Measurements from ENCODE around the gene ZBTB1. TPM values are rescaled to one million over a fixed set of nuclear protein-coding genes. Genes with fewer than 3 reads are reported as not detected.

ZBTB1 gene
- total RNA-seq, 1 donor, result 67.7 TPM

- Histone ChIP-seq H3K27me3 (ENCODE audit: insufficient read depth, low read length) (no peaks in the 10 kb centered on the region), H3K4me1 (ENCODE audit: insufficient read depth, low read length) (peaks cover 45% of the 10 kb centered on the region), H3K79me2 (ENCODE audit: insufficient read depth, low read length) (peaks cover 76% of the 10 kb centered on the region), H4K20me1 (ENCODE audit: insufficient read depth, low read length) (peaks cover 44% of the 10 kb centered on the region), H2AFZ (ENCODE audit: low read length) (peak overlapping the region; percentile 35), H3K27ac (ENCODE audit: low read depth, low read length) (peak overlapping the region; percentile 89), H3K4me2 (ENCODE audit: insufficient read depth, low read length) (peak overlapping the region; percentile 97), H3K4me3 (ENCODE audit: insufficient read depth, low read length) (peak overlapping the region; percentile 88), H3K9me3 (ENCODE audit: low read depth, low read length) (no peaks in the 10 kb centered on the region), H3K36me3 (ENCODE audit: insufficient read depth, low read length) (no peaks in the 10 kb centered on the region)
- no peak for TF ChIP-seq CTCF (IDR thresholded peaks at IDR 0.05; ENCODE audit: extremely low read depth, low read depth, low read length)
- peak; percentile 91 for DNase-seq (ENCODE audit: insufficient read length, low spot score, missing footprints)
Observed at GRCh38 chr14:64504897-64505794, 576 bp downstream of the ZBTB1 start.

- Histone ChIP-seq H3K4me1 (ENCODE audit: insufficient read depth, low read length) (peaks cover 42% of the 10 kb centered on the region), H3K27ac (ENCODE audit: low read depth, low read length) (peak overlapping the region; percentile 55), H3K4me2 (ENCODE audit: insufficient read depth, low read length) (peak overlapping the region; percentile 97), H2AFZ (ENCODE audit: low read length) (no peak overlapping the region), H3K79me2 (ENCODE audit: insufficient read depth, low read length) (peaks cover 83% of the 10 kb centered on the region), H3K4me3 (ENCODE audit: insufficient read depth, low read length) (peak overlapping the region; percentile 88), H3K9me3 (ENCODE audit: low read depth, low read length) (no peaks in the 10 kb centered on the region), H3K27me3 (ENCODE audit: insufficient read depth, low read length) (no peaks in the 10 kb centered on the region), H3K36me3 (ENCODE audit: insufficient read depth, low read length) (peaks cover 4% of the 10 kb centered on the region), H4K20me1 (ENCODE audit: insufficient read depth, low read length) (peaks cover 59% of the 10 kb centered on the region)
- DNase-seq (ENCODE audit: insufficient read length, low spot score, missing footprints), result peak; percentile 69
- TF ChIP-seq CTCF (IDR thresholded peaks at IDR 0.05; ENCODE audit: extremely low read depth, low read depth, low read length), result no peak
Observed at GRCh38 chr14:64506721-64507120, 2.2 kb downstream of the ZBTB1 start.

- H3K79me2 ChIP-seq (ENCODE audit: insufficient read depth, low read length), result peaks cover 84% of the 10 kb centered on the region
- H3K4me3 ChIP-seq (ENCODE audit: insufficient read depth, low read length), result peak overlapping the region; percentile 88
- no peaks in the 10 kb centered on the region for H3K9me3 ChIP-seq (ENCODE audit: low read depth, low read length)
- DNase-seq (ENCODE audit: insufficient read length, low spot score, missing footprints), result peak; percentile 65
- H3K36me3 ChIP-seq (ENCODE audit: insufficient read depth, low read length), result peaks cover 7% of the 10 kb centered on the region
- H4K20me1 ChIP-seq (ENCODE audit: insufficient read depth, low read length), result peaks cover 67% of the 10 kb centered on the region
- no peak overlapping the region for H2AFZ ChIP-seq (ENCODE audit: low read length)
- TF ChIP-seq CTCF (IDR thresholded peaks at IDR 0.05; ENCODE audit: extremely low read depth, low read depth, low read length), result no peak
- peak overlapping the region; percentile 55 for H3K27ac ChIP-seq (ENCODE audit: low read depth, low read length)
- H3K4me1 ChIP-seq (ENCODE audit: insufficient read depth, low read length), result peaks cover 34% of the 10 kb centered on the region
- peak overlapping the region; percentile 97 for H3K4me2 ChIP-seq (ENCODE audit: insufficient read depth, low read length)
- no peaks in the 10 kb centered on the region for H3K27me3 ChIP-seq (ENCODE audit: insufficient read depth, low read length)
Observed at GRCh38 chr14:64507376-64508156, 3.0 kb downstream of the ZBTB1 start.

Measured in osteoblast (primary cell).